ENCODE data around the gene TMSB10. TPM values are rescaled to one million over a fixed set of nuclear protein-coding genes. Genes with fewer than 3 reads are reported as not detected.

The TMSB10 gene
- total RNA-seq, 1 donor from 2014 or later, result 2,218 TPM

DNA sequence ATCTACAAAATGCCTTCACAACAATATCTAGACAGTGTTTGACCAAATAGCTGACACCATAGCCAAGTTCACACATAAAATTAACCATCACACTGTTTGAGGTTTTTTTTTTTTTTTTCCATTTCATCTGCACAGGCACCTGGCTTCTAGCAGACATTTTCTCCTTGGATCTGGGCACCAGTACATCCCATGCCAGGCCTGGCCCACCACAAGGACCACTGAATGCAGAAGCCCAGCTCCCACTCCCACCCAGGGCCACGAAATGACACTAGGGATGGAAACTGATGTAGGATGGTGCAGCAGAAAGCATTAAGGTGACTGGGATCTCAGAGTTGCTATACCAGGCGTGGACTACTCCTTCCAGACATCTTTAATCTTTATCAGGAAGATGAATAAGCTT lies 13.0 kb downstream of the TMSB10 start:
- Mint-ChIP-seq H3K9me3 (no peaks in the 10 kb centered on the region), H3K4me1 (peaks cover 30% of the 10 kb centered on the region), H3K27me3 (no peaks in the 10 kb centered on the region), H3K4me3 (no peak overlapping the region), H3K27ac (peak overlapping the region; percentile 80), H3K36me3 (ENCODE audit: low read depth) (peaks cover 3% of the 10 kb centered on the region)
- no peak for DNase-seq
- intact Hi-C loops (cut with micrococcal nuclease), result no loop called here

DNA sequence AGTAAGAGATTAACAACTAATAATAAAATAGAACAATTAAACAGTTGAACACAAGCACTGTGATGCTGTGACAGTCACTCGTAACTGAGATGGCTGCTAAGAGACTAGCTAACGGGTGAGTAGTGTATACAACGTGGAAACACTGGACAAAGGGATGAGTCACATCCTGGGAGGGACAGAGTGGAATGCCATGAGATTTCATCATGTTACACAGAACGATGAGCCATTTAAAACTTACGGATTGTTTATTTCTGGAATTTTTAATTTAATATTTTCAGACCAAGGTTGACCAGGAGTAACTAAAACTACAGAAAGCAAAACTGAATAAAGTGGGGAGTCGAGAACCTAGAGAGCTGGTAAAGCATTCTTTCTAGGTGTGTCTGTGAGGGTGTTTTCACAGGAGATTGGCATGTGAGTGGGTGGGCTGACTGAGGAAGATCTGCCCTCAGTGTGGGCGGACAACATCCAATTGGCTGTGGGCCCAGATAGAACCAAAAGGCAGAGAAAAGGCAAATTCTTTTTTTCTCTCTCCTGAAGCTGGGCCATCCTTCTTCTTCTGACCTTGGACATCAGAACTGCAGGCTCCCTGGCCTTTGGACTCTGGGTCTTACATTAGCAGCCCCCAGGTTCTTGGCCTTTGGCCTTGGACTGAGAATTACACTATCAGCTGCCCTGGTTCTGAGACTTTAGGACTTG lies 14.6 kb downstream of the TMSB10 start:
- peak overlapping the region; percentile 72 for H3K4me3 Mint-ChIP-seq
- H3K27ac Mint-ChIP-seq, result peak overlapping the region; percentile 84
- intact Hi-C loops (cut with micrococcal nuclease), result loop anchor here (1.0 kb wide), 1 partner anchor 11 kb away; no protein-coding TSS in a partner anchor
- peaks cover 1% of the 10 kb centered on the region for H3K36me3 Mint-ChIP-seq (ENCODE audit: low read depth)
- H3K27me3 Mint-ChIP-seq, result no peaks in the 10 kb centered on the region
- H3K4me1 Mint-ChIP-seq, result peaks cover 36% of the 10 kb centered on the region
- H3K9me3 Mint-ChIP-seq, result no peaks in the 10 kb centered on the region
- peak; percentile 80 for DNase-seq

DNA sequence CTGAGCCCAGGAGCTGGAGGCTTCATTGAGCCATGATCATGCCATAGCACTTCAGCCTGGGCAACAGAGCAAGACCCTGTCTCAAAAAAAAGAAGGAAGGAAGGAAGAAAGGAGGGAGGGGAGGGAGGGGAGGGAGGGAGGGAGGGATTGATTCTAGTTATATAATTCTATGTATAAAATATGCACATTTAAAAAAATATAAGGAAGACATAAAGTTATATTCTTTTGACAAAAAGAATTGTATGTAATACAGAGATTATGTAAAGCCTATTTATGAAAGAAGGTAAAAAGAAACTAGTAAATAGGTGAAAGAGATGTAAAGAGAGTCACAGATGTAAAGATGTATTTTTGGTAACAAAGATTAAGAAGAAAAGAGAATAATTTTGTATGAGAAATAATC lies 17.6 kb downstream of the TMSB10 start:
- Mint-ChIP-seq H3K4me3 (peak overlapping the region; percentile 39), H3K27me3 (no peaks in the 10 kb centered on the region), H3K4me1 (peaks cover 55% of the 10 kb centered on the region), H3K36me3 (ENCODE audit: low read depth) (peaks cover 4% of the 10 kb centered on the region), H3K9me3 (no peaks in the 10 kb centered on the region), H3K27ac (peak overlapping the region; percentile 80)
- intact Hi-C loops (cut with micrococcal nuclease), result no loop called here
- DNase-seq, result no peak

DNA sequence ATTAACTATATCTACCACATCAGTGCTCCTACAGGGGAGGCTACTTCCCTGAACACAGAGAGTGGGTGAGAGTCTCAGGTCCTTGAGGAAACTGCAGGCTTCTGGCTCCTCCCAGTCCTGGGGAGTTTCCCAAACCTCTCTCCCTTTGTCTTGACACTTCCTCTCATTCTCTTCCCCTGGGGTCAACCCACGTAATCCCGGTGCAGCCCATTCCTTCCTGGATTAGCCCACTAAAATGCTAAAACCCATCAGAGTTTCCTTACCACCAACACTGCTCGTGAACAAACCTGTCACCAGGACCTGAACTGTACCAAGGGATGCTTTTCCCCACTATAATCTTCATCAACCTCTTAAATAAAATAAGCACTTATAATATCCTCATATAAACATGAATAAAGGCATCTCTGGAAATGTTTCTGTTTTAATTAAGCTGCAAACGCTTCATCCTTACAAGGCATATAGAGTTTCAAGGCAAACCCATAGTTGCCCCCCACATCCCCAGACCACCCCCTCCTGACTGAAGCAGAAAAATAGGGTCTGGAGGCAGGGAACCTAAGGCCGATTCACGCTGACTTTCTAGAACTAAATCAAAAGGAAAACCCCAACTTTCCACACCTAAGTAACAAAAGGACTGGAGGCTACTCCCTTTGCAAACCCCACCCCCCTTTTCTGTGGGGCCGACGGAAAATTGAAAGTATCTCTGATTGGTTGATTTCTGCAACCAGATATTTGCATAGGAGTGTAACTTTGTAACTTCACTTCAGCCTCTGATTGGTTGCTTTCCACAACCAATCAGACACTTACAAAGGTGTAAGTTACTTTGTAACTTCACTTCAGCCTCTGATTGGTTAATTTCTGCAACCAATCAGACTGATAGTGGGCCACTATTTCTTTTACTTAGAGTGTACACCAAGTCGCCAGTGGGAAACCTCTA lies 19.0 kb downstream of the TMSB10 start:
- no peaks in the 10 kb centered on the region for H3K27me3 Mint-ChIP-seq
- intact Hi-C loops (cut with micrococcal nuclease), result loop anchor here (1.0 to 5.0 kb wide), 10 partner anchors 18 to 466 kb away; partner anchors contain the start of genes DNAH6 and SUCLG1
- DNase-seq, result peak; percentile 93
- H3K4me1 Mint-ChIP-seq, result peaks cover 46% of the 10 kb centered on the region
- peaks cover 4% of the 10 kb centered on the region for H3K36me3 Mint-ChIP-seq (ENCODE audit: low read depth)
- H3K9me3 Mint-ChIP-seq, result no peaks in the 10 kb centered on the region
- H3K27ac Mint-ChIP-seq, result peak overlapping the region; percentile 89
- peak overlapping the region; percentile 59 for H3K4me3 Mint-ChIP-seq

DNA sequence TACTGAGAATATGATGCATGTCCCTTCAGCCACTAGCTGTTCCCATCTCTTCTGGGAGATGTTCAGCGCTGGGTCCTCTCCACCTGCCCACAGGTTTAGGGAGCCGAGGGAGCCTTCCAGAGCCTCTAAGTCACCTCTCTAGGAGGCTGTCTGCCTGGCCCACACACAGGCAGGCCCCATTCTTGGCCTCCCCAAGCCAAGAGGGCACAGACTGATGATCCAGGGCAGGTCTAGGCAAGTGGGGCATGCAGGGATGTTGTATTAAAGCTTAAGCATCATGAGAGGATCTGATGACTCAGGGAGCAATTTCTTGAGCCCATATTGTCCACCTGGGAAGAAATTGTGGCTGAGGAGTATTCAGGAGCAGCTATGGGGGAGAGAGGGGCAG lies 19.9 kb downstream of the TMSB10 start:
- Mint-ChIP-seq H3K9me3 (no peaks in the 10 kb centered on the region), H3K36me3 (ENCODE audit: low read depth) (peaks cover 4% of the 10 kb centered on the region), H3K4me3 (peak overlapping the region; percentile 93), H3K27me3 (no peaks in the 10 kb centered on the region), H3K4me1 (peaks cover 38% of the 10 kb centered on the region), H3K27ac (peak overlapping the region; percentile 93)
- intact Hi-C loops (cut with micrococcal nuclease), result loop anchor here (1.0 to 5.0 kb wide), 10 partner anchors 19 to 467 kb away; partner anchors contain the start of genes DNAH6 and SUCLG1
- no peak for DNase-seq

DNA sequence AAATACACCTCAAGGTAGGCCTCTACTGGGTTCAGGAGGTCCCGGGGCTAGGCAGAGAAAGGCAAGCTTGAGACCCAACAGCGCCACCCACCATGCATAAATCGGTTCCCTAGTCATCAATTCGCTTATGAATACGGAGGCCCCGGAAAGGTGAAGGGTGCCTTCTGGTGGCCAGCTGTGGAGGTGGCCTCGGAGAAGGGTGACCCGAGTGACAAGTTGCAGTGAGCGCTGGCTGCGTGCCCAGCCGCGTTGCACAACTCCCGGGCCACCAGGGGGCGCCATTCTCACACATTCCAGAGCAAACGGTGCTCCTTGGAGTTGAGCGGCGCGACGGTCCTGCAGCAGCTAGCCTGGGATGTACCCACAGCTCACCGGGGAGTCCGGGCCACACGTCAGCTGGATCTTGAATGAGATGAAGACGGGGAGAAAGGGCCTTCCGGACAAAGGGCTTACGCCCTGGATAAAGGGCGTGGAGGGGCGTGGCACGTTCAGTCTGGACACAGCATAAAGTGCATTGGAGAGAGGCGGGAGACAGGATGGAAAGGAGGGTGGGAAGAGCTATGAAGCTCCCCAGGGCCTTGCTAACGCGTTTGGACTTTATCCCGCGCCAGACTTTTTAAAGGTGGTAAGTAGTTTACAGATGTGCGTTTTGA lies 20.4 kb downstream of the TMSB10 start:
- H3K27ac Mint-ChIP-seq, result peak overlapping the region; percentile 93
- H3K27me3 Mint-ChIP-seq, result no peaks in the 10 kb centered on the region
- DNase-seq, result peak; percentile 99
- no peaks in the 10 kb centered on the region for H3K9me3 Mint-ChIP-seq
- H3K36me3 Mint-ChIP-seq (ENCODE audit: low read depth), result peaks cover 4% of the 10 kb centered on the region
- H3K4me1 Mint-ChIP-seq, result peaks cover 37% of the 10 kb centered on the region
- intact Hi-C loops (cut with micrococcal nuclease), result loop anchor here (1.0 to 5.0 kb wide), 12 partner anchors 20 to 467 kb away; partner anchors contain the start of genes DNAH6 and SUCLG1
- peak overlapping the region; percentile 93 for H3K4me3 Mint-ChIP-seq

DNA sequence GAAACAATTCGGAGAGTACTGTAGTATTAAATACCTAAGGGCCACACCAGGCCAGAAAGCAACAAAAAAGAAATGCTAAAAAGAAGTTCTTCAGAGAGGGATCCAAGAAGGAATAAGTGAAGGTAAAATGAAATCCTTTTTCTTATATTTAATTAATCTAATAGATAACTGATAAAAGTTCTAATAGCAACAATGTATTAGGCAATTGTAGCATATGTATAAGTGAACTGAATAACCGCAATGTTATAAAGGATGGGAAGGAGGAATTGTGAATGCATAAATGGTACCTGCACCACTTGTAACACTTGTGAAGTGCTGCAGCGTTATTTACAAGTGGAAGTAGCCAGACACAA lies 21.8 kb downstream of the TMSB10 start:
- peak overlapping the region; percentile 93 for H3K27ac Mint-ChIP-seq
- DNase-seq, result no peak
- H3K36me3 Mint-ChIP-seq (ENCODE audit: low read depth), result peaks cover 5% of the 10 kb centered on the region
- H3K27me3 Mint-ChIP-seq, result no peaks in the 10 kb centered on the region
- peak overlapping the region; percentile 93 for H3K4me3 Mint-ChIP-seq
- peaks cover 47% of the 10 kb centered on the region for H3K4me1 Mint-ChIP-seq
- H3K9me3 Mint-ChIP-seq, result no peaks in the 10 kb centered on the region
- intact Hi-C loops (cut with micrococcal nuclease), result loop anchor here (1.0 to 5.0 kb wide), 5 partner anchors 11 to 432 kb away; partner anchors contain the start of gene DNAH6

DNA sequence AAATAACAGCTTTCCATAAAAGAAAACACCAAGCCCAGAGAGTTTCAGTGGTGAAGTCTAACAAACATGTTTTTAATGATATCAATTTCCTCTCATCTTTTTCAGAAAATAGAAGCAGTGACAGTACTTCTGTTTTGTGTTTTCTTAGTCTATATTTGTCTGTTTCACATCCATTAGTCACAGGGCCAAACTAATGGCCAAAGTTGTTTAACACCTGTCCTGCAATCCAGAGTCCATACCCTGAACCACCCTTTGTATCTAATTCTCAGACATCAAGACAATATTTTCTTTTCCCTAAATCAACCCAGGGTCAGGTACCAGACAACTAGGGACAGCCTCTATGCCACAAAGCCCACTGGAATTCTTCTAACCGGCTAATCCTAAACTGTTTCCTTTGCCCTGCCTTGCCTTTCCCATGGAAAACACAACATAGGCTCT lies 25.9 kb downstream of the TMSB10 start:
- no peaks in the 10 kb centered on the region for H3K27me3 Mint-ChIP-seq
- peak overlapping the region; percentile 10 for H3K27ac Mint-ChIP-seq
- H3K4me1 Mint-ChIP-seq, result peaks cover 28% of the 10 kb centered on the region
- DNase-seq, result no peak
- intact Hi-C loops (cut with micrococcal nuclease), result no loop called here
- H3K36me3 Mint-ChIP-seq (ENCODE audit: low read depth), result peaks cover 9% of the 10 kb centered on the region
- no peaks in the 10 kb centered on the region for H3K9me3 Mint-ChIP-seq
- H3K4me3 Mint-ChIP-seq, result no peak overlapping the region

- DNase-seq, result peak; percentile 81
- H3K36me3 Mint-ChIP-seq (ENCODE audit: low read depth), result peaks cover 16% of the 10 kb centered on the region
- peaks cover 37% of the 10 kb centered on the region for H3K4me1 Mint-ChIP-seq
- H3K27ac Mint-ChIP-seq, result peak overlapping the region; percentile 98
- H3K9me3 Mint-ChIP-seq, result no peaks in the 10 kb centered on the region
- H3K4me3 Mint-ChIP-seq, result peak overlapping the region; percentile 62
- no peaks in the 10 kb centered on the region for H3K27me3 Mint-ChIP-seq
- intact Hi-C loops (cut with micrococcal nuclease), result loop anchor here (1.0 kb wide), 5 partner anchors 8 to 66 kb away; partner anchors contain the start of gene TMSB10
Observed at GRCh38 chr2:84938194-84938879, 32.9 kb downstream of the TMSB10 start.

GRCh38 chr2:84939426-84940087 lies 34.1 kb downstream of the TMSB10 start:
- no peaks in the 10 kb centered on the region for H3K9me3 Mint-ChIP-seq
- H3K27me3 Mint-ChIP-seq, result no peaks in the 10 kb centered on the region
- peak overlapping the region; percentile 98 for H3K27ac Mint-ChIP-seq
- peak; percentile 95 for DNase-seq
- peaks cover 21% of the 10 kb centered on the region for H3K36me3 Mint-ChIP-seq (ENCODE audit: low read depth)
- H3K4me1 Mint-ChIP-seq, result peaks cover 45% of the 10 kb centered on the region
- peak overlapping the region; percentile 84 for H3K4me3 Mint-ChIP-seq
- intact Hi-C loops (cut with micrococcal nuclease), result loop anchor here (1.0 kb wide), 1 partner anchor 31 kb away; no protein-coding TSS in a partner anchor

DNA sequence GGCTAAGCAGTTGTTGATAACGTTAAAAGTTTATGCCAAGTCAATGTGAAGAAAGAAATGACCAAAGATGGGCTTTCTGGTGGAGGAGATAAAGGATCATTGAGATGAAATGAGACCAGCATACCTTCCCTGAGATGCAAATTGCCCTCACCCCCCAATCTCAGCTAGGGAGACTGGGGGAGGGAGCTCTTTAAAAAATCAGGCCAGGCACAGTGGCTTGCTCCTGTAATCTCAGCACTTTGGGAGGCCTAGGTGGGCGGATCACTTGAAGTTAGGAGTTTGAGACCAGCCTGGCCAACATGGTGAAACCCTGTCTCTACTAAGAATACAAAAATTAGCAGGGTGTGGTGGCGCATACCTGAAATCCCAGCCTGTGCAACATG lies 34.6 kb downstream of the TMSB10 start:
- intact Hi-C loops (cut with micrococcal nuclease), result no loop called here
- peak; percentile 67 for DNase-seq
- no peaks in the 10 kb centered on the region for H3K9me3 Mint-ChIP-seq
- H3K4me1 Mint-ChIP-seq, result peaks cover 50% of the 10 kb centered on the region
- peak overlapping the region; percentile 84 for H3K4me3 Mint-ChIP-seq
- H3K27ac Mint-ChIP-seq, result peak overlapping the region; percentile 98
- H3K27me3 Mint-ChIP-seq, result no peaks in the 10 kb centered on the region
- H3K36me3 Mint-ChIP-seq (ENCODE audit: low read depth), result peaks cover 25% of the 10 kb centered on the region

DNA sequence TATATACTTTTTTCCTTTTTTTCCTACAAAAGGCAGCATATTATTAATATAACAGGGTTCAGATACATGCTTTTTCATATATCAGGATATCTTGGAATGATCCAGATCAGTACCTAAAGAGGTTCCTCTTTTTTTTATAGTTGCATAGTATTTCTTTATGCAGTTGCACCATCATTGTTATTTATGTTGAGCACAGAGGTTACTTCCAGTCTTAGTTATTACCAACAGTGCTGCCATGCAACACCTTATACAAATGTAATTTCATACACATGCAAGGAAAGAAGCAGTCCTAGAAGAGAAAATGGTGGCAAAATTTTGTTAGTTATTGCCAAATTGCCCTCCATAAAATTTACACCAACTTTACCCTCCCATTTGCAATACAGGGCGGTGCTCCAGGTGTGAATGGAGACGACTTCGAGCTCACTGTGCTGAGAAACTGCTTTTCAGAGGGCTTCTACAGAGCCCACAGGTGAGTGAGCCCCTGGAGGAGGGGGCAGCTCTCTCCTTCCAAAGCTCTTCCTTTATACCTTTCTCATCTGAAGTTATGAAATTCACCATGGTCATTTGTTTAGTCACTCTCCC lies 35.5 kb downstream of the TMSB10 start:
- no peaks in the 10 kb centered on the region for H3K9me3 Mint-ChIP-seq
- peaks cover 25% of the 10 kb centered on the region for H3K36me3 Mint-ChIP-seq (ENCODE audit: low read depth)
- H3K27me3 Mint-ChIP-seq, result no peaks in the 10 kb centered on the region
- peaks cover 57% of the 10 kb centered on the region for H3K4me1 Mint-ChIP-seq
- no peak for DNase-seq
- intact Hi-C loops (cut with micrococcal nuclease), result no loop called here
- H3K27ac Mint-ChIP-seq, result no peak overlapping the region
- no peak overlapping the region for H3K4me3 Mint-ChIP-seq
